Central memory CD8-positive, alpha-beta T cell (primary cell): ENCODE data around the gene TM4SF4.

Experiments used
- ATAC-seq: fragments of 150-1000 bp; cut with Tn5 transposase; replicated peaks from 2 replicates; pipeline ENCODE4 v1.10.0; 2022; ENCODE audit warnings: mild to moderate bottlenecking, moderate FRiP score, moderate number of reproducible peaks; ENCODE audit not compliant: poor library complexity, severe bottlenecking; ENCODE audit errors: extremely low read depth
- DNase-seq, 2 donors: peaks; one replicate each; pipeline ENCODE4 v3.0.0; 2021; ENCODE audit warnings: low spot score in 2 of 2
- H3K27ac Mint-ChIP-seq: one replicate; pipeline ENCODE4 v1.8.0; 2022; ENCODE audit warnings: low read depth, mild to moderate bottlenecking, moderate library complexity, mixed read lengths
- H3K27me3 Mint-ChIP-seq: one replicate; pipeline ENCODE4 v1.8.0; 2022; ENCODE audit warnings: mixed read lengths
- H3K36me3 Mint-ChIP-seq: one replicate; pipeline ENCODE4 v1.8.0; 2022; ENCODE audit warnings: mild to moderate bottlenecking, moderate library complexity, mixed read lengths; ENCODE audit not compliant: insufficient read depth
- H3K4me1 Mint-ChIP-seq: one replicate; pipeline ENCODE4 v1.8.0; 2022; ENCODE audit warnings: mixed read lengths
- H3K4me3 Mint-ChIP-seq: one replicate; pipeline ENCODE4 v1.8.0; 2022; ENCODE audit warnings: mild to moderate bottlenecking, moderate library complexity, mixed read lengths
- H3K9me3 Mint-ChIP-seq: one replicate; pipeline ENCODE4 v1.8.0; 2022; ENCODE audit warnings: mixed read lengths

The TM4SF4 gene

DNA sequence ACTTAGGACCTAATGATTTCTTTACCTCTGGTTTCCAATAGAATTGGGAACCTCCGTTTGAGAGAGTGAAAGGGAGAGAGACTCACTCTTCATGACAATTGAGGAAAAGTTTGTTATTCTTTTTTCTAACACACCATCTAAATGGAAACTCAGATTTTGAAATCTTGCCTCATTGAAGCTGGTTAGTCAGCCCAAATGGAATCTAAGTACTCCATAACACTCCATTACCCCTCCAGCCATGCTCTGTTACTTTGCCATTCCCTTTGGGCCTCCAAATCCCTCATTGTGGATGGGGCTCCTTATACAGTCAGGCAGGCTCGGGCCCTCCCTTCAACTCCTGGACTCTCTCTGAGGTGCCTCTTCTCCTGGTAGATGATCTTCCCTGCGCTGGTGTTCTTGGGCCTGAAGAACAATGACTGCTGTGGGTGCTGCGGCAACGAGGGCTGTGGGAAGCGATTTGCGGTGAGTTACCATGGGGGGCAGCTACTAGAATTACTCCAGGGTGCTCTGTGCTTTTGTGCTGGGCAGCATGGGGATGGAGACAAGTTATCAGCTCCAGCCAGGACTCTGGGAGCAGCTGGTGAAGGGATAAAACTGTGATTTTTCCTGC, 1.1 kb downstream of the TM4SF4 start:
- Mint-ChIP-seq H3K36me3 (no peaks in the 10 kb centered on the region), H3K27me3 (peaks cover 51% of the 10 kb centered on the region), H3K9me3 (no peaks in the 10 kb centered on the region), H3K4me1 (no peaks in the 10 kb centered on the region), H3K27ac (no peak overlapping the region), H3K4me3 (no peak overlapping the region)
- DNase-seq (no peak), ATAC-seq (no peak)

DNA sequence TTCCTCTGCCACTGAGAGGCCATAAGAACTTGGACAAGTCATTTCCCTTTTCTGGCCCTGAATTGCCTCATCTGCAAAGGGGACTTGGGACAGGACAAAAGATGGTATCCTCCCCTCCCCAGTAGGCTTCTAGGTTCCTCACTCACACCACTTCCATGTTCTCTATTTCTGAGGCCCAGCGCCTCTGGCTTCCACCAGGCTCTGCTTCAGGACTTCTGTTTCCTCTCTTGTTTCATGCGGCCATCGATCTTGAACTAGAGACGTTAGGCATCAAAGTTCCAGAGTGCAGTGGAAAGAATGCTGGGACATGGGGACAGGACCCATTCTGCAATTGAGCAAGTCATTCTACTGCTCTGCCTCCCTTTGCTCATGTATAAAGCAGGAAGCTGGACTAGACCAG, 1.7 kb downstream of the TM4SF4 start:
- no peaks in the 10 kb centered on the region for H3K36me3 Mint-ChIP-seq
- DNase-seq: no peak
- no peak for ATAC-seq
- H3K9me3 Mint-ChIP-seq: no peaks in the 10 kb centered on the region
- H3K4me1 Mint-ChIP-seq: no peaks in the 10 kb centered on the region
- H3K4me3 Mint-ChIP-seq: no peak overlapping the region
- peaks cover 53% of the 10 kb centered on the region for H3K27me3 Mint-ChIP-seq
- H3K27ac Mint-ChIP-seq: no peak overlapping the region

DNA sequence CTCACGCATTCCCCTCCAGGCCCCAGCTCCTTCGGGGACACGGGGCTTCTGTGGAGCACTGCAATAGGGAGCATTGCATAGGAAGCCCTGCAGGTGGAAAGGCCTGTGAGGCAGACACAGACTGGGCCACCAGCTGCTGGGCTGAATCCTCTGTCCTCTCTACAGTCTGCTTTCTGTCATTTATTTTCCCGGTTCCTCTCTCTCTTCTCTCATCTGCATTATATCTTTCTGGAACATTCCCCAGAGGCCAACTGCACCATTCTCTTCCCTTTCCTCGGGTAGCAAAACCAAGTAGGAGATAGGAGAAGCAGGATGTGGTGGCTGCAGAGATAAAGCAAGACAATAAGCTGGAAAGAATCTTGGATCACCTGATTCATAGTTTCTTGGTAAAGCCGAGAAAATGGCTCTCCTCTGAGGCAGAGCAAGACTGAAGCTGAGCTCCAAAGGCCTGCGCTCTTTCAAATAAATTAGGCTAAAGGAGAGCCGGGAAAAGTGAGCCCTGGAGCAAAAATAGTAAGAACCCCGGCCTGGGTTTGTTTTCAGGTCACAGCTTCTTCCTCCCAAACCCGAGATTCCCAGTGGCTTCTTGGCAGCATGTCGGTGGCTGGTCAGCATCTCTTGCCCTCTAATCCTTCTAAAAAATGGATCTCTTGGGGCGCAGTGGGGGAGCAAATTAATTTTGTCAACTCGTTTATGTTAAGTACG, 5.3 kb downstream of the TM4SF4 start:
- H3K9me3 Mint-ChIP-seq: no peaks in the 10 kb centered on the region
- H3K27ac Mint-ChIP-seq: no peak overlapping the region
- peaks cover 52% of the 10 kb centered on the region for H3K27me3 Mint-ChIP-seq
- ATAC-seq (no peak), DNase-seq (no peak)
- no peaks in the 10 kb centered on the region for H3K4me1 Mint-ChIP-seq
- H3K36me3 Mint-ChIP-seq: no peaks in the 10 kb centered on the region
- H3K4me3 Mint-ChIP-seq: no peak overlapping the region

DNA sequence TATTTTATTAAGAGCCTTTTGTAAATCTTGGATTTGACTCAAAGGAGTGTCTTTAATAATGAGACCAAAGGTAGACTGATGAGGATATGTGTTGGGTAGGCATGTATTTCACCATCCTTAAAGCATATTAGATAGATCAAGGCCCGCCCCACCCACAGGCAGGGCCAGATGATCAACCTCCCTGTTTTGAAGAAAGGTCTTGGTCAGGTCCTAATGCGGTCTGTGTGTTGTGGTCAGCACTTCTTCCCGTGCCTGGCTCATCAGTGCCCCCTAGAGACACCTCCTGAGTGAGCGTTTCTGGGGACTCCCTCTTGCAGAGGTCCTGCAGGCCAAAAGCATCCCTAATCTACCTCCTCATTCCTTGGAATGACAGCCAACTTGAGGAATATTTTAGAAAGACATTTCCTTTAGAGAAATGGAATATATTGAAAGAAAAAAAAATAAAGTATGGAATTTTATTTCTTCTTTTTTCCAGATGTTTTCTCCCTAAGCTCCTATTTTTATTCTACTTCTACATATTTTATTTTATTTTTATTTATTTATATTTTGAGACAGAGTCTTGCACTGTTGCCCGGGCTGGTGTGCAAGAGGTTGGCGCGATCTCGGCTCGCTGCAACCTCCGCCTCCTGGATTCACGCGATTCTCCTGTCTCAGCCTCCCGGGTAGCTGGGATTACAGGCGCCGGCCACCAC, 6.0 kb downstream of the TM4SF4 start:
- Mint-ChIP-seq H3K27me3 (peaks cover 45% of the 10 kb centered on the region), H3K36me3 (no peaks in the 10 kb centered on the region), H3K27ac (no peak overlapping the region), H3K4me3 (no peak overlapping the region), H3K4me1 (no peaks in the 10 kb centered on the region), H3K9me3 (no peaks in the 10 kb centered on the region)
- ATAC-seq (peak; percentile 32), DNase-seq (no peak)

- no peaks in the 10 kb centered on the region for H3K4me1 Mint-ChIP-seq
- no peak overlapping the region for H3K4me3 Mint-ChIP-seq
- ATAC-seq: no peak
- H3K27me3 Mint-ChIP-seq: peaks cover 39% of the 10 kb centered on the region
- H3K9me3 Mint-ChIP-seq: no peaks in the 10 kb centered on the region
- no peak overlapping the region for H3K27ac Mint-ChIP-seq
- DNase-seq: no peak
- H3K36me3 Mint-ChIP-seq: no peaks in the 10 kb centered on the region
Measured at GRCh38 chr3:149481056-149481455, 6.6 kb downstream of the TM4SF4 start.

GRCh38 chr3:149481491-149481890, 7.0 kb downstream of the TM4SF4 start:
- Mint-ChIP-seq H3K27ac (no peak overlapping the region), H3K36me3 (no peaks in the 10 kb centered on the region), H3K4me1 (no peaks in the 10 kb centered on the region), H3K27me3 (peaks cover 34% of the 10 kb centered on the region), H3K9me3 (no peaks in the 10 kb centered on the region), H3K4me3 (no peak overlapping the region)
- ATAC-seq: no peak
- DNase-seq: no peak

- DNase-seq (no peak), ATAC-seq (no peak)
- H3K27ac Mint-ChIP-seq: no peak overlapping the region
- no peaks in the 10 kb centered on the region for H3K36me3 Mint-ChIP-seq
- H3K4me3 Mint-ChIP-seq: no peak overlapping the region
- H3K4me1 Mint-ChIP-seq: no peaks in the 10 kb centered on the region
- H3K27me3 Mint-ChIP-seq: peaks cover 18% of the 10 kb centered on the region
- H3K9me3 Mint-ChIP-seq: no peaks in the 10 kb centered on the region
Measured at GRCh38 chr3:149486726-149487125, 12.2 kb downstream of the TM4SF4 start.

DNA sequence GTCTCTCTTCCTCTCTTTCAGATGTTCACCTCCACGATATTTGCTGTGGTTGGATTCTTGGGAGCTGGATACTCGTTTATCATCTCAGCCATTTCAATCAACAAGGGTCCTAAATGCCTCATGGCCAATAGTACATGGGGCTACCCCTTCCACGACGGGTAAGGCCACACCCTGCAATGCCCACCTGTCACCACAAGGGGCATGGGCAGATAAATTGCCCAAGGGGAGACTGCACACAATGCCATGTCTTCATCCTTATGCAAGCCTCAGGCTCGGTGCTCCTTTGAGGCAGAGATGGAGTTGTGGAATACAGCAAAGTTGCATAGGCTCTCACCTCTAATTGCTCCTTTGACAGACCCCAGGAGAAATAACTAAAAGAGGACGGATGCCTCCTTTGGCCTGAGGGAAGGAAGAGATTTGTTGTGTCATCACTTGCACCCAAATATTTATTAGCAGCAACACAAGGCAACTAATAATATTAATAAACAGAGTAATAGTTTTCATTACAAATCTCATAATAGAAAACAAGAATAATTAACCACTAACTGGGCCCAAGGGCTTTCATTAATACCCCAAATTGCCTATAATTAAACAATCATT, 13.2 kb downstream of the TM4SF4 start:
- Mint-ChIP-seq H3K27ac (no peak overlapping the region), H3K9me3 (no peaks in the 10 kb centered on the region), H3K27me3 (peaks cover 16% of the 10 kb centered on the region), H3K4me1 (no peaks in the 10 kb centered on the region), H3K4me3 (no peak overlapping the region), H3K36me3 (no peaks in the 10 kb centered on the region)
- ATAC-seq (peak; percentile 28), DNase-seq (no peak)

DNA sequence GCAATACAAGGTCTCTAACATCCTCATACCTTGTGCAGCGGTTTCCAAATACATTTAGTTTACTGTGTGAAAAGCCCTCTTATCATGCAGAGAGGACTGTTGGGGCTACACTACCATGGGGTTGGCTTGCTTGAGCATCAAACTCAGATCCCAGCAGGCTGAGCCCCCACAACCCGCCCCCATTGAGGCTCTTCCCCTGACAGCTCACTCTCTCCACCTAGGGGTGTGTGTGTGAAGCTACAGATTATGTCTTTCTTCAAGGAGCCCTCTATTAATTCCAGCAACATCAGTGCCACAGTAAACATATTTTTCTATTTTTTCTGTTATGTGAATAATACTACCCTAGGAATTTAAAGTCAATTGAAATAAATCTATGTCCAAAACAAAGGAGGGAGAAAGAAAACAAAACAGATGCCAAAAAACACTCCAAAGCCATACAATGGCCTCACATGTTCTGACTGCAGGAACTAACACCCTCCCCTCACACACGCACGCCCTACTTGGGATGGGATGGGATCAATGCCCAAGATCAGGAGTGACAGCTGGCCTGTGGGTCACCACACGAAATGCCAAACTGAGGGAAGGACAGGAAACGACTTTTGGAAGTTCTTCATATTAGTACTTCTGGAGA, 14.7 kb downstream of the TM4SF4 start:
- Mint-ChIP-seq H3K36me3 (no peaks in the 10 kb centered on the region), H3K4me3 (no peak overlapping the region), H3K27ac (no peak overlapping the region), H3K9me3 (no peaks in the 10 kb centered on the region), H3K4me1 (no peaks in the 10 kb centered on the region), H3K27me3 (peaks cover 26% of the 10 kb centered on the region)
- ATAC-seq (no peak), DNase-seq (no peak)

GRCh38 chr3:149490260-149490971, 15.9 kb downstream of the TM4SF4 start:
- ATAC-seq: no peak
- no peak for DNase-seq
- H3K4me3 Mint-ChIP-seq: no peak overlapping the region
- no peaks in the 10 kb centered on the region for H3K36me3 Mint-ChIP-seq
- no peaks in the 10 kb centered on the region for H3K4me1 Mint-ChIP-seq
- peaks cover 37% of the 10 kb centered on the region for H3K27me3 Mint-ChIP-seq
- H3K9me3 Mint-ChIP-seq: no peaks in the 10 kb centered on the region
- H3K27ac Mint-ChIP-seq: no peak overlapping the region

- Mint-ChIP-seq H3K27ac (no peak overlapping the region), H3K27me3 (peaks cover 45% of the 10 kb centered on the region), H3K9me3 (no peaks in the 10 kb centered on the region), H3K36me3 (no peaks in the 10 kb centered on the region), H3K4me1 (no peaks in the 10 kb centered on the region), H3K4me3 (no peak overlapping the region)
- DNase-seq: no peak
- no peak for ATAC-seq
Measured at GRCh38 chr3:149493315-149494021, 19.0 kb downstream of the TM4SF4 start.
